ENCODE results near the gene SHISA4.
"Not testable (repeated sequence)": the region's sequence is repeated elsewhere in the genome, so short reads cannot be mapped to it uniquely, and the experiment has no call there.

SHISA4 gene

GRCh38 chr1:201888282-201889089 lies at the start of gene SHISA4:
SHISA4 (plus strand) TSS chr1:201888898; CDS start chr1:201888995, 97 bp downstream.
- no peak for DNase-seq

GRCh38 chr1:201839089-201839488 lies 49.6 kb upstream of the SHISA4 start:
- not testable (repeated sequence) for DNase-seq

GRCh38 chr1:201840055-201840454 lies 48.6 kb upstream of the SHISA4 start:
- DNase-seq, result no peak

GRCh38 chr1:201840490-201840889 lies 48.2 kb upstream of the SHISA4 start:
- no peak for DNase-seq

- no peak for DNase-seq
Measured at GRCh38 chr1:201841265-201841912, 47.3 kb upstream of the SHISA4 start.

- no peak for DNase-seq
Measured at GRCh38 chr1:201842472-201843027, 46.1 kb upstream of the SHISA4 start.

GRCh38 chr1:201845331-201846083 lies 43.2 kb upstream of the SHISA4 start:
- no peak for DNase-seq

- no peak for DNase-seq
Measured at GRCh38 chr1:201847150-201847549, 41.5 kb upstream of the SHISA4 start.

GRCh38 chr1:201848230-201848629 lies 40.5 kb upstream of the SHISA4 start:
- DNase-seq, result no peak

GRCh38 chr1:201849372-201850052 lies 39.2 kb upstream of the SHISA4 start:
- no peak for DNase-seq

- DNase-seq, result no peak
Measured at GRCh38 chr1:201850053-201850397, 38.7 kb upstream of the SHISA4 start.

- DNase-seq, result no peak
Measured at GRCh38 chr1:201851949-201852348, 36.7 kb upstream of the SHISA4 start.

- not testable (repeated sequence) for DNase-seq
Measured at GRCh38 chr1:201856722-201857121, 32.0 kb upstream of the SHISA4 start.

- DNase-seq, result no peak
Measured at GRCh38 chr1:201859424-201859823, 29.3 kb upstream of the SHISA4 start.

- DNase-seq, result no peak
Measured at GRCh38 chr1:201861448-201861847, 27.2 kb upstream of the SHISA4 start.

- no peak for DNase-seq
Measured at GRCh38 chr1:201870397-201870796, 18.3 kb upstream of the SHISA4 start.

- no peak for DNase-seq
Measured at GRCh38 chr1:201874672-201875071, 14.0 kb upstream of the SHISA4 start.

- DNase-seq, result no peak
Measured at GRCh38 chr1:201876148-201876818, 12.4 kb upstream of the SHISA4 start.

GRCh38 chr1:201877877-201878401 lies 10.8 kb upstream of the SHISA4 start:
- no peak for DNase-seq

- DNase-seq, result no peak
Measured at GRCh38 chr1:201880928-201881571, 7.6 kb upstream of the SHISA4 start.

- DNase-seq, result no peak
Measured at GRCh38 chr1:201881617-201882016, 7.1 kb upstream of the SHISA4 start.

Measured in activated CD8-positive, alpha-beta memory T cell treated with anti-CD3 and anti-CD28 coated beads, Interleukin-2, amount 50 U/mL, for 4 hours (primary cell).